K562 (cell line): ENCODE measurements around the gene LASP1NB.

Experiments
- AFF1 ChIP-seq, 2 experiments: fragments of 450-650 bp; IDR thresholded peaks; 2 replicates each; pipeline ENCODE4 v1.6.1; 2018; ENCODE audit warnings: mild to moderate bottlenecking in 2 of 2, low read depth in 1 of 2; ENCODE audit not compliant: partially characterized antibody in 2 of 2
- ARID2 ChIP-seq: fragments of 450-650 bp; IDR thresholded peaks from 2 replicates; pipeline ENCODE4 v1.6.1; 2017; ENCODE audit warnings: antibody characterized with exemption, mild to moderate bottlenecking
- CHCHD3 ChIP-seq: fragments of 250-450 bp; sonication (Bioruptor Pico); IDR thresholded peaks from 2 replicates; pipeline ENCODE4 v2.1.2; 2022; ENCODE audit warnings: mild to moderate bottlenecking
- COPS2 ChIP-seq: fragments of 450-650 bp; conservative IDR thresholded peaks from 2 replicates; pipeline ENCODE4 v1.6.1; 2016; ENCODE audit warnings: mild to moderate bottlenecking, moderate library complexity
- CREM ChIP-seq: IDR thresholded peaks from 2 replicates; pipeline ENCODE4 v1.6.1; 2014; ENCODE audit warnings: antibody characterized with exemption, low read depth
- EHMT2 ChIP-seq: fragments of 450-650 bp; IDR thresholded peaks from 2 replicates; pipeline ENCODE4 v1.6.1; 2018; ENCODE audit warnings: antibody characterized with exemption
- ESRRA ChIP-seq: fragments of 450-650 bp; IDR thresholded peaks from 2 replicates; pipeline ENCODE4 v1.6.1; 2014; ENCODE audit warnings: low read depth, mild to moderate bottlenecking, moderate library complexity, borderline replicate concordance
- LEF1 ChIP-seq: fragments of 450-650 bp; IDR thresholded peaks from 2 replicates; pipeline ENCODE4 v1.6.1; 2016; ENCODE audit warnings: mild to moderate bottlenecking
- NCOA4 ChIP-seq: fragments of 450-650 bp; IDR thresholded peaks from 2 replicates; pipeline ENCODE4 v1.6.1; 2018; ENCODE audit warnings: mild to moderate bottlenecking; ENCODE audit not compliant: partially characterized antibody
- PHF8 ChIP-seq: fragments of 200-600 bp; sonication (generic); IDR thresholded peaks from 2 replicates; pipeline ENCODE4 v1.6.1; 2012; ENCODE audit warnings: mixed run types, mild to moderate bottlenecking, inconsistent platforms, low read length, moderate library complexity, borderline replicate concordance
- POLR2H ChIP-seq: IDR thresholded peaks from 2 replicates; pipeline ENCODE4 v1.6.1; 2016; ENCODE audit warnings: missing genetic modification characterization, low read depth, mild to moderate bottlenecking, control low read depth, missing compliant biosample characterization, moderate library complexity
- RBM34 ChIP-seq: fragments of 200-400 bp; formaldehyde crosslinking; IDR thresholded peaks from 2 replicates; pipeline ENCODE4 v1.6.1; 2018; ENCODE audit warnings: low read length, borderline replicate concordance; ENCODE audit not compliant: insufficient read depth
- SIRT6 ChIP-seq: IDR thresholded peaks from one replicate; pipeline ENCODE4 v1.6.1; 2012; ENCODE audit warnings: low read depth, mild to moderate bottlenecking, control low read depth, inconsistent platforms, low read length, moderate library complexity
- TEAD2 ChIP-seq: fragments of 450-650 bp; IDR thresholded peaks from 2 replicates; pipeline ENCODE4 v1.6.1; 2016; ENCODE audit warnings: missing genetic modification characterization, control low read depth, missing compliant biosample characterization
- TGIF2 ChIP-seq: sonication (generic); formaldehyde crosslinking; IDR thresholded peaks from 2 replicates; pipeline ENCODE4 v1.8.1; 2022; ENCODE audit warnings: mild to moderate bottlenecking, missing genetic modification reagents, moderate library complexity
- XRCC5 ChIP-seq: fragments of 200-400 bp; formaldehyde crosslinking; IDR thresholded peaks from 2 replicates; pipeline ENCODE4 v1.6.1; 2017; ENCODE audit warnings: low read depth, mild to moderate bottlenecking, low read length
- ZEB2 ChIP-seq: fragments of 450-650 bp; IDR thresholded peaks from 2 replicates; pipeline ENCODE4 v1.6.1; 2016
- ZFPM2 ChIP-seq: fragments of 250-450 bp; sonication (Bioruptor Pico); IDR thresholded peaks from 2 replicates; pipeline ENCODE4 v1.5.1; 2022; ENCODE audit warnings: mild to moderate bottlenecking
- ZNF143 ChIP-seq: sonication (generic); formaldehyde crosslinking; IDR thresholded peaks from 2 replicates; pipeline ENCODE4 v1.9.0; 2022; ENCODE audit warnings: mild to moderate bottlenecking, missing genetic modification reagents
- ZNF695 ChIP-seq: fragments of 450-650 bp; formaldehyde crosslinking; IDR thresholded peaks from 2 replicates; pipeline ENCODE4 v1.4.0; 2020; ENCODE audit warnings: mild to moderate bottlenecking, moderate library complexity
- TF ChIP-seq, protein P1 (sequence below), 2 experiments: fragments of 450-650 bp in 1 of 2; IDR thresholded peaks; 2 replicates each; pipeline ENCODE4 v1.6.1; 2011 to 2017; ENCODE audit warnings: low read depth in 2 of 2, antibody characterized with exemption in 1 of 2, borderline replicate concordance in 1 of 2, low read length in 1 of 2, mild to moderate bottlenecking in 1 of 2, mixed read lengths in 1 of 2; ENCODE audit not compliant: control insufficient read depth in 1 of 2
- TF ChIP-seq, protein P2 (sequence below): fragments of 250-450 bp; sonication (Bioruptor Pico); IDR thresholded peaks from 2 replicates; pipeline ENCODE4 v1.8.0; 2022; ENCODE audit warnings: inconsistent platforms, mild to moderate bottlenecking, moderate library complexity, borderline replicate concordance

LASP1NB gene

GRCh38 chr17:38900978-38901656, 24.3 kb upstream of the LASP1NB start (continued):
- no peak for TF ChIP-seq RBM34
- TF ChIP-seq ESRRA: peak; percentile 55; the same call in 1 of the 2 replicates
- no peak for TF ChIP-seq CHCHD3 (CRISPR knock-in tag)
- peak; percentile 71 for TF ChIP-seq XRCC5
- TF ChIP-seq EHMT2: no peak
- TF ChIP-seq ZEB2: no peak
- no peak for TF ChIP-seq ZNF143 (CRISPR knock-in tag)
- TF ChIP-seq TGIF2: no peak
- no peak for TF ChIP-seq TEAD2 (tag)
- TF ChIP-seq AFF1 (IDR thresholded peaks at IDR 0.05; ENCODE audit: low read depth in 1 of 2, partially characterized antibody in 2 of 2): peak in 1 of 2 experiments; percentile 79
- TF ChIP-seq PHF8: no peak
- no peak for TF ChIP-seq POLR2H (tag)
- TF ChIP-seq SIRT6: no peak
- TF ChIP-seq ARID2: no peak
- TF ChIP-seq, protein P1, sequence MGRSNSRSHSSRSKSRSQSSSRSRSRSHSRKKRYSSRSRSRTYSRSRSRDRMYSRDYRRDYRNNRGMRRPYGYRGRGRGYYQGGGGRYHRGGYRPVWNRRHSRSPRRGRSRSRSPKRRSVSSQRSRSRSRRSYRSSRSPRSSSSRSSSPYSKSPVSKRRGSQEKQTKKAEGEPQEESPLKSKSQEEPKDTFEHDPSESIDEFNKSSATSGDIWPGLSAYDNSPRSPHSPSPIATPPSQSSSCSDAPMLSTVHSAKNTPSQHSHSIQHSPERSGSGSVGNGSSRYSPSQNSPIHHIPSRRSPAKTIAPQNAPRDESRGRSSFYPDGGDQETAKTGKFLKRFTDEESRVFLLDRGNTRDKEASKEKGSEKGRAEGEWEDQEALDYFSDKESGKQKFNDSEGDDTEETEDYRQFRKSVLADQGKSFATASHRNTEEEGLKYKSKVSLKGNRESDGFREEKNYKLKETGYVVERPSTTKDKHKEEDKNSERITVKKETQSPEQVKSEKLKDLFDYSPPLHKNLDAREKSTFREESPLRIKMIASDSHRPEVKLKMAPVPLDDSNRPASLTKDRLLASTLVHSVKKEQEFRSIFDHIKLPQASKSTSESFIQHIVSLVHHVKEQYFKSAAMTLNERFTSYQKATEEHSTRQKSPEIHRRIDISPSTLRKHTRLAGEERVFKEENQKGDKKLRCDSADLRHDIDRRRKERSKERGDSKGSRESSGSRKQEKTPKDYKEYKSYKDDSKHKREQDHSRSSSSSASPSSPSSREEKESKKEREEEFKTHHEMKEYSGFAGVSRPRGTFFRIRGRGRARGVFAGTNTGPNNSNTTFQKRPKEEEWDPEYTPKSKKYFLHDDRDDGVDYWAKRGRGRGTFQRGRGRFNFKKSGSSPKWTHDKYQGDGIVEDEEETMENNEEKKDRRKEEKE (IDR thresholded peaks at IDR 0.05; ENCODE audit: borderline replicate concordance in 1 of 2, control insufficient read depth in 1 of 2, low read depth in 2 of 2, low read length in 1 of 2): no peak
- peak; percentile 43; the same call in 1 of the 2 replicates for TF ChIP-seq CREM
- no peak for TF ChIP-seq NCOA4
- TF ChIP-seq ZFPM2 (CRISPR knock-in tag): no peak
- peak; percentile 71 for TF ChIP-seq LEF1
- no peak for TF ChIP-seq COPS2
- no peak for TF ChIP-seq ZNF695 (CRISPR knock-in tag)
- TF ChIP-seq, protein P2, sequence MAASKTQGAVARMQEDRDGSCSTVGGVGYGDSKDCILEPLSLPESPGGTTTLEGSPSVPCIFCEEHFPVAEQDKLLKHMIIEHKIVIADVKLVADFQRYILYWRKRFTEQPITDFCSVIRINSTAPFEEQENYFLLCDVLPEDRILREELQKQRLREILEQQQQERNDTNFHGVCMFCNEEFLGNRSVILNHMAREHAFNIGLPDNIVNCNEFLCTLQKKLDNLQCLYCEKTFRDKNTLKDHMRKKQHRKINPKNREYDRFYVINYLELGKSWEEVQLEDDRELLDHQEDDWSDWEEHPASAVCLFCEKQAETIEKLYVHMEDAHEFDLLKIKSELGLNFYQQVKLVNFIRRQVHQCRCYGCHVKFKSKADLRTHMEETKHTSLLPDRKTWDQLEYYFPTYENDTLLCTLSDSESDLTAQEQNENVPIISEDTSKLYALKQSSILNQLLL (CRISPR knock-in tag): no peak
